Thyroid gland (tissue), 4 donors: ENCODE data around the gene ATP7B.

ENCODE experiments used
- CTCF ChIP-seq, 6 experiments: fragments of 200-600 bp in 3 of 6; fragments of 450-650 bp in 3 of 6; sonication (generic) in 3 of 6; IDR thresholded peaks; one replicate each; pipeline ENCODE4 v1.5.1; 2016 to 2019; ENCODE audit warnings: antibody characterized with exemption in 6 of 6, mild to moderate bottlenecking in 2 of 6, inconsistent platforms in 1 of 6, moderate library complexity in 1 of 6
- POLR2A ChIP-seq, 2 donors: fragments of 450-650 bp; IDR thresholded peaks; one replicate each; pipeline ENCODE4 v1.6.1; 2017; ENCODE audit warnings: antibody characterized with exemption in 2 of 2, mild to moderate bottlenecking in 2 of 2, moderate library complexity in 1 of 2

GRCh38 chr13:51995677-51996551 is 15.3 kb downstream of the ATP7B start:
- TF ChIP-seq CTCF (IDR thresholded peaks at IDR 0.05), result peak in 1 of 6 experiments; percentile 1
- TF ChIP-seq POLR2A (IDR thresholded peaks at IDR 0.05), result no peak
